Activated naive CD8-positive, alpha-beta T cell treated with anti-CD3 and anti-CD28 coated beads, Interleukin-2, amount 50 U/mL, for 24 hours (primary cell): ENCODE results near the gene SLC16A14.

Experiments used
- ATAC-seq: fragments of 150-1000 bp; cut with Tn5 transposase; one replicate; pipeline ENCODE4 v1.10.0; 2021
- DNase-seq: peaks from one replicate; pipeline ENCODE4 v3.0.0; 2021
- H3K27ac Mint-ChIP-seq: one replicate; pipeline ENCODE4 v1.8.0; 2021; ENCODE audit warnings: mild to moderate bottlenecking, mixed read lengths
- H3K27me3 Mint-ChIP-seq: one replicate; pipeline ENCODE4 v1.8.0; 2021; ENCODE audit warnings: mixed read lengths
- H3K36me3 Mint-ChIP-seq: one replicate; pipeline ENCODE4 v1.8.0; 2021; ENCODE audit warnings: low read depth, mixed read lengths
- H3K4me1 Mint-ChIP-seq: one replicate; pipeline ENCODE4 v1.8.0; 2021; ENCODE audit warnings: mixed read lengths
- H3K4me3 Mint-ChIP-seq: one replicate; pipeline ENCODE4 v1.8.0; 2021; ENCODE audit warnings: mild to moderate bottlenecking, moderate library complexity, mixed read lengths
- H3K9me3 Mint-ChIP-seq: one replicate; pipeline ENCODE4 v1.8.0; 2021; ENCODE audit warnings: mixed read lengths

Gene SLC16A14

GRCh38 chr2:230053753-230054478, 14.8 kb downstream of the SLC16A14 start:
- no peaks in the 10 kb centered on the region for H3K36me3 Mint-ChIP-seq
- ATAC-seq, result peak; percentile 88
- H3K9me3 Mint-ChIP-seq, result no peaks in the 10 kb centered on the region
- H3K27me3 Mint-ChIP-seq, result no peaks in the 10 kb centered on the region
- H3K4me1 Mint-ChIP-seq, result peaks cover 25% of the 10 kb centered on the region
- H3K27ac Mint-ChIP-seq, result no peak overlapping the region
- no peak for DNase-seq
- no peak overlapping the region for H3K4me3 Mint-ChIP-seq

GRCh38 chr2:230052299-230052698, 16.4 kb downstream of the SLC16A14 start:
- Mint-ChIP-seq H3K4me1 (peaks cover 32% of the 10 kb centered on the region), H3K9me3 (no peaks in the 10 kb centered on the region), H3K27me3 (no peaks in the 10 kb centered on the region), H3K4me3 (no peak overlapping the region), H3K27ac (peak overlapping the region; percentile 59), H3K36me3 (no peaks in the 10 kb centered on the region)
- ATAC-seq (peak; percentile 52), DNase-seq (no peak)

DNA sequence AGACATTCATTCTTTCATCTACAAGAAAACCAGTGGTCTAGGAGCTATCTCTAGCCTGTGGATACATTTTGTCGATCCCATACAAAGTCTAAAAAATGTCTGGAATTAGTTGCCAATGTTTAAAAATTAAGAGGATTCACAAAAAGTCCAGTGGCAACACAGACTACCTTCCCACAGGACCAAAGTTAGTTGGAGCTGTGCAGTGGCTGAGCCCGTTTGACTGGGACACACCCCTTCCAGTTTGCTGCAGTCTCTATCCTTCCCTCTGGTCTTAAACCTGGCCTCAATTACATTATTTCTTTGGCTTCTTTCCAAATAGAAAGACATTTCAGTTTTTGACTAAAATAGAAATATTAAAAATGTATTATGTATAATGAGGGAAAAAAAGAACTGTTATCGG, 18.6 kb downstream of the SLC16A14 start:
- no peaks in the 10 kb centered on the region for H3K27me3 Mint-ChIP-seq
- peaks cover 32% of the 10 kb centered on the region for H3K4me1 Mint-ChIP-seq
- H3K36me3 Mint-ChIP-seq, result no peaks in the 10 kb centered on the region
- no peaks in the 10 kb centered on the region for H3K9me3 Mint-ChIP-seq
- DNase-seq, result no peak
- H3K27ac Mint-ChIP-seq, result no peak overlapping the region
- no peak for ATAC-seq
- H3K4me3 Mint-ChIP-seq, result no peak overlapping the region

DNA sequence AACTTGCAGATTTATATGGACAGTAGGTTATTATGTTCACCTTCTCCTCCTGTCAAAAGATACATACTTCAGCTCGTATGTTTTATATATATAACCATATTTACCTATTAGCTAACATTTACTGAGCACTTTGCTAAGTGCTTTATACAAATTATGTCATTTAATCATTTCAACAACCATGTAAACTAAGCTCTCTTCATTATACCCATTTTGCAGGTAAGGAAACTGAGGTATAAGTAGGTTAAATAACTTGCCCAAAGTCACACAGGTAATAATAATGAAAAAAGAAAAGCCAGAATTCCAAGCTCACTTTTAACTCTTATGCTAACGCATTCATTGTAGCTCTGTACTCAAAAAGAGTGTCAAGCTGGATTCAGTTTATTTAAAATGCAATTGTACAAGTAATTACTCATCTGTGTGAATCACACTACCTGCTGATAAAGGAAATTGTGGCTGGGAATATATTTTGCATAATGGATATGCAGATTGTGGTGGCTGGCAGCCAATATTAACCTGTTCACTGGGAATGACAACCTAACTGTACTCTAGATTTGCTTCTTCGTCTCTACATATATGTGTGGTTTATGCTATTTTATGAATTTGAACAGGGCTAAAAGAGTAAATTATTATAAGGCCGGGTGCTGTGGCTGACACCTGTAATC, 20.6 kb downstream of the SLC16A14 start:
- Mint-ChIP-seq H3K36me3 (no peaks in the 10 kb centered on the region), H3K27me3 (no peaks in the 10 kb centered on the region), H3K9me3 (no peaks in the 10 kb centered on the region), H3K4me1 (peaks cover 16% of the 10 kb centered on the region), H3K27ac (no peak overlapping the region), H3K4me3 (no peak overlapping the region)
- ATAC-seq (peak; percentile 54), DNase-seq (no peak)

GRCh38 chr2:230046491-230046890, 22.2 kb downstream of the SLC16A14 start:
- no peaks in the 10 kb centered on the region for H3K9me3 Mint-ChIP-seq
- H3K4me1 Mint-ChIP-seq, result peaks cover 7% of the 10 kb centered on the region
- DNase-seq (no peak), ATAC-seq (no peak)
- H3K4me3 Mint-ChIP-seq, result no peak overlapping the region
- no peaks in the 10 kb centered on the region for H3K36me3 Mint-ChIP-seq
- no peak overlapping the region for H3K27ac Mint-ChIP-seq
- no peaks in the 10 kb centered on the region for H3K27me3 Mint-ChIP-seq

GRCh38 chr2:230043461-230043860, 25.3 kb downstream of the SLC16A14 start:
- no peak overlapping the region for H3K27ac Mint-ChIP-seq
- DNase-seq (no peak), ATAC-seq (no peak)
- no peaks in the 10 kb centered on the region for H3K9me3 Mint-ChIP-seq
- H3K36me3 Mint-ChIP-seq, result no peaks in the 10 kb centered on the region
- no peaks in the 10 kb centered on the region for H3K27me3 Mint-ChIP-seq
- H3K4me1 Mint-ChIP-seq, result peaks cover 6% of the 10 kb centered on the region
- H3K4me3 Mint-ChIP-seq, result no peak overlapping the region

DNA sequence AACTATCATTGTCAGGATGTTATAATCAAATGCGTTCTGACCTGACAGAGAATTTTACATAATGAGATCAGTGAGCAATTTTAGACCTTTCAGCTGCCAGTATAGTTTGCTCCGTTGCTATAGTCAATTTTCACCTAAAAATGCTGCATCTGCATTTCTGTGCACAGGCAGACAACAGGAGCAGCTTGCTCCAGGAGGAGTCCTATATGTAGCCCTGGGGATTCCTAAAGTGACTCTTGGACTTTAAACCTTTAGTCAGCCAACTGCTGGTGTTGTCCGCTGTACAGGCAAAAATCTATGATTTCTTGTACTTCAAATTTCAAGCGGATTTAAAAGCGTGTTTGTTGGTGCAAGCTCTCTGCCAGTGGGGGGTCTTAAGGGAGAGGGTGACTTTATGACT, 25.7 kb downstream of the SLC16A14 start:
- DNase-seq (no peak), ATAC-seq (no peak)
- H3K9me3 Mint-ChIP-seq, result no peaks in the 10 kb centered on the region
- no peaks in the 10 kb centered on the region for H3K27me3 Mint-ChIP-seq
- H3K4me1 Mint-ChIP-seq, result peaks cover 2% of the 10 kb centered on the region
- H3K27ac Mint-ChIP-seq, result no peak overlapping the region
- H3K36me3 Mint-ChIP-seq, result no peaks in the 10 kb centered on the region
- H3K4me3 Mint-ChIP-seq, result no peak overlapping the region

- Mint-ChIP-seq H3K4me1 (no peaks in the 10 kb centered on the region), H3K27ac (no peak overlapping the region), H3K4me3 (no peak overlapping the region), H3K9me3 (no peaks in the 10 kb centered on the region), H3K36me3 (no peaks in the 10 kb centered on the region), H3K27me3 (no peaks in the 10 kb centered on the region)
- ATAC-seq (no peak), DNase-seq (no peak)
These were observed 26.5 kb downstream of the SLC16A14 start for GRCh38 chr2:230042195-230042594.

DNA sequence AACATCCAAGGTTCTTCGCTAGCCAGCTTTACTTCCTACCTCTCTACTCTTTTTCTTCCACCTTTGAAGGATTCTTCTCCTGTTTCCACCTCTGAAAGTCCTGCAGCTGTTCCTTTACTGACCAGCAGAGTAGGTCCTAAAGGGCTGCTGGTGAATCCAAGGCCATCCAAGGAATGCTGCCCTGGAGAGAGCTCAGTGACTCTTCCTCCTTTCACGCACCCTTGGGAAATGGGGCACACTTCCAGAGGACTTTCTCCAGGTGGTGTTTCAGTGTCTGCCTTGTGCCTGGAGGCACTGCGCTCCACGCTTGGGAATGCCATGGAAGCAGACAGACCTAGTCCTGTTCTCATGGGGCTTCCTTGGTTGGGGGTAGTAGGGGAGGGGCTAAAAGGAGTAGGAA, 45.4 kb downstream of the SLC16A14 start:
- no peak overlapping the region for H3K4me3 Mint-ChIP-seq
- no peaks in the 10 kb centered on the region for H3K36me3 Mint-ChIP-seq
- ATAC-seq (no peak), DNase-seq (no peak)
- no peaks in the 10 kb centered on the region for H3K4me1 Mint-ChIP-seq
- H3K27ac Mint-ChIP-seq, result no peak overlapping the region
- H3K9me3 Mint-ChIP-seq, result no peaks in the 10 kb centered on the region
- H3K27me3 Mint-ChIP-seq, result no peaks in the 10 kb centered on the region

GRCh38 chr2:230019742-230020141, 49.0 kb downstream of the SLC16A14 start:
- no peaks in the 10 kb centered on the region for H3K36me3 Mint-ChIP-seq
- H3K4me3 Mint-ChIP-seq, result no peak overlapping the region
- no peak for ATAC-seq

DNA sequence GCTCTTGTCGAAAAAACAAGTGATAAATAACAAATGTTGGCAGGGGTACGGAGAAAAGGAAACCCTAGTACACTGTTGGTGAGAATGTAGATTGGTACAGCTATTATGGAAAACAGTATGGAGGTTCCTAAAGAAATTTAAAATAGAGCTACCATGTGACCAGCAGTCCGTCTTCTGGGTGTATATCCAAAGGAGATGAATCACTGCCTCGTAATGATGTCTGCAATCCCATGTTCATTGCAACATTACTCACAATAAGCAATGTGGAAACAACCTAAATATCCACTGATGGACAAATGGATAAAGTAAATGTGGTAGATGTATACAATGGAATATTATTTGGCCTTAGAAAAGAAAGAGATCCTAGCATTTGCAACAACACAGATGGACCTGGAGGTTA, 50.6 kb downstream of the SLC16A14 start:
- no peaks in the 10 kb centered on the region for H3K27me3 Mint-ChIP-seq
- H3K36me3 Mint-ChIP-seq, result no peaks in the 10 kb centered on the region
- no peak for DNase-seq
- no peak overlapping the region for H3K4me3 Mint-ChIP-seq
- H3K27ac Mint-ChIP-seq, result no peak overlapping the region
- no peaks in the 10 kb centered on the region for H3K4me1 Mint-ChIP-seq
- ATAC-seq, result no peak
- no peaks in the 10 kb centered on the region for H3K9me3 Mint-ChIP-seq

More at GRCh38 chr2:230019742-230020141, 49.0 kb downstream of the SLC16A14 start:
- DNase-seq, result no peak
- Mint-ChIP-seq H3K27me3 (no peaks in the 10 kb centered on the region), H3K4me1 (no peaks in the 10 kb centered on the region), H3K27ac (no peak overlapping the region), H3K9me3 (no peaks in the 10 kb centered on the region)

DNA sequence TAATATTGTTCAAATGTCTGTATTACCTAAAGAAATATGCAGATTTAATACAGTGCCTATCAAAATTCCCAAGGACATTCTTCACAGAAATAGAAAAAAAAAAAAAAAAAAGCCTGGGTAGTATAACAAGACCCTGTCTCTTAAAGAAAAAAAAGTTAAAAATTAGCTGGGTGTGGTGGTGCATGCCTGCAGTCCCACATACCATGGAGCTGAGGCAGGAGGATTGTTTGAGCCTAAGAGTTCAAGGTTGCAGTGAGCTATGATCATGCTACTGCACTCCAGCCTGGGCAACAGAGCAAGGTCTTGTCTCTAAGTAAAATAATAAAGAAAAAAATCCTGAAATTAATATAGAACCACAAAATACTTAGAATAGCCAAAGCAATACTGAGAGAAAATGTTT, 51.9 kb downstream of the SLC16A14 start:
- no peaks in the 10 kb centered on the region for H3K36me3 Mint-ChIP-seq
- DNase-seq (no peak), ATAC-seq (no peak)
- no peak overlapping the region for H3K27ac Mint-ChIP-seq
- no peaks in the 10 kb centered on the region for H3K27me3 Mint-ChIP-seq
- no peak overlapping the region for H3K4me3 Mint-ChIP-seq
- H3K9me3 Mint-ChIP-seq, result no peaks in the 10 kb centered on the region
- H3K4me1 Mint-ChIP-seq, result no peaks in the 10 kb centered on the region

DNA sequence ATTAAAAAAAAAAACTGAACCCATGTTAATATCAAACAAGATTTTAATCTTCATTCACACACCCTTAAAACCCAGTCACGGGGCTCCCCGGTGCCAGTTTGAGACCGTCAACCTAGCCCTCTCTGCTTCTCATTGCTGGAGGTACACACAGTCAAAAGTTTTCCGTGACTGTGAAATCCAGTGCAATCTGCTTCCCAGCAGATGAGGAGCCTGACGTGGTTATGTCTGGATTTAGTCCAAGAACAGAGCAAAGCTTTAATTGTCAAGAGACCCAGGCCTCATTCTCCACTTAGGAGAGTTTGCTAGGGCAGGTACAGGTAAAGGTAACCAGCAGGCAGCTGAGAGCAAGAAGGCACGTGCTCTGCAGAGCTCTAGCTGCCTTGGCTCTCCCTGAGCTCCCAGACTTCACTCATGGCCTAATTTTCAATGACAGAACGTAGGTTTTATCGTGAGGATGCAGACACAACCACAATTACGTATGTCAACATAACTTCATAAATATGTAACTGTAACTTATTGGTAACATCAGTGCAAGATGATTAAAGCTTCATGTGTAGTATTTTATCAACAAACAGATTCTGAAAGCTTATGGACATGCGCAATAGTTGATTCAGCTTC, 56.3 kb downstream of the SLC16A14 start:
- no peaks in the 10 kb centered on the region for H3K9me3 Mint-ChIP-seq
- ATAC-seq (no peak), DNase-seq (no peak)
- no peaks in the 10 kb centered on the region for H3K36me3 Mint-ChIP-seq
- H3K4me1 Mint-ChIP-seq, result peaks cover 7% of the 10 kb centered on the region
- no peaks in the 10 kb centered on the region for H3K27me3 Mint-ChIP-seq
- H3K4me3 Mint-ChIP-seq, result no peak overlapping the region
- H3K27ac Mint-ChIP-seq, result no peak overlapping the region

DNA sequence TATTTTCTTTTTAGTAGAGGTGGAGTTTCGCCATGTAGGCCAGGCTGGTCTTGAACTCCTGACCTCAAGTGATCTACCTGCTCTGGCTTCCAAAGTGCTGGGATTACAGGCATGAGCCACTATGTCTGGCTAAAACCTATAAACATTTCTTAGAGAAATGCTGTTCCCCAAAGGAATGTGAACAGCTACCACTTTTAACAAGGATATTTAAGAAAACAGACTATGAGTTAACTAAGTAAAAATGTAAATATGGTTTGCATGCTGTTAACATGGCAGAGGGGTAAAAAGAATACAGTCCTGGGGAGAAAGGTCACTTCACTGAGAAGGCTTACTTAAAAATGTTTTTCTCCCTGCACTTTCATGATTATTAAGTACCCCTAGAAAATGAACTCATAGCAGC, 57.1 kb downstream of the SLC16A14 start:
- H3K27me3 Mint-ChIP-seq, result no peaks in the 10 kb centered on the region
- H3K36me3 Mint-ChIP-seq, result no peaks in the 10 kb centered on the region
- ATAC-seq (no peak), DNase-seq (no peak)
- H3K27ac Mint-ChIP-seq, result no peak overlapping the region
- H3K4me3 Mint-ChIP-seq, result no peak overlapping the region
- H3K9me3 Mint-ChIP-seq, result no peaks in the 10 kb centered on the region
- H3K4me1 Mint-ChIP-seq, result peaks cover 7% of the 10 kb centered on the region

- Mint-ChIP-seq H3K36me3 (no peaks in the 10 kb centered on the region), H3K27ac (no peak overlapping the region), H3K9me3 (no peaks in the 10 kb centered on the region), H3K4me1 (peaks cover 7% of the 10 kb centered on the region), H3K4me3 (no peak overlapping the region), H3K27me3 (no peaks in the 10 kb centered on the region)
- DNase-seq (no peak), ATAC-seq (no peak)
These were observed 58.2 kb downstream of the SLC16A14 start for GRCh38 chr2:230010501-230010900.
